OCI-LY3 (cell line): ENCODE results near the gene UNKL.

Experiments used
- EZH2phosphoT487 ChIP-seq: fragments of 200-600 bp; shearing (Covaris generic); IDR thresholded peaks from 2 replicates; pipeline ENCODE4 v1.6.1; 2018; ENCODE audit warnings: antibody characterized with exemption, mixed run types, low read depth
- TF ChIP-seq, protein P1 (sequence below): fragments of 200-600, 300-600 bp; sonication (generic); IDR thresholded peaks from 2 replicates; pipeline ENCODE4 v1.5.1; 2014; ENCODE audit warnings: antibody characterized with exemption, low read length, low read depth

DNA sequence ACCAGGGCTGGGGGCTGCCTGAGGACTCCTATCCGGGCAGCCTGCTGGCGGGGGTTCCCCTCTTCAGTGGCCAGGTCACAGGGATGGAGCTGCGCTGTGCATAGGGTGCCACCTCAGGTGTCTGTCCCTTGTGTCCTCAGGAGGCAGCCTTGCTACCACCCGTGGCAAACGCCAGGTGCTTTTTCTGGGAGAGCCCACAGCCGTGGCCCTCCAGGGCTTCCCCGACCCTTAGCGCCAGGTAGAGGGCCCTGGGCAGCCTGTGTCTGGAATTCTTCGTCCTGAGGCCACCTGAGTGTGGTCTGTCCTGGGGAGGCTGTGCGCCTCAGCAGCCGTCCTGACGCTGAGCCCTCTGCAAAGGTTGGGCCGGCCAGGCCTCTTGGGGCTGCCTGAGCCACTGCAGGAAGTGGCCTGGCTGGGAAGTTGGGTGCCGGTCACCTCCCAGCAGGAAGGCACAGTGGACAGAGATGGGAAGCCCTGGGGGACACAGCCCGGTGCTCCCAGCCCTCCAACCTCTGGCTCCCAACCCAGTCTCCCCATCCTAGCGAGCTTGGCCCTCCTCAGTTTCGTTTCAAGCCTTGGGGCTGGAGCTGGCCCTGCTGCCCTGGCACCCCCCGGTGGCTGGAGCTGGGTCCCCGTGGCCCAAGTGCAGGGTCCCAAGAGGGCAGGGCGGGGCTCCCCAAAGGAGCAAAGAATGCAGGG, 88.7 kb downstream of the UNKL start:
- TF ChIP-seq, protein P1, sequence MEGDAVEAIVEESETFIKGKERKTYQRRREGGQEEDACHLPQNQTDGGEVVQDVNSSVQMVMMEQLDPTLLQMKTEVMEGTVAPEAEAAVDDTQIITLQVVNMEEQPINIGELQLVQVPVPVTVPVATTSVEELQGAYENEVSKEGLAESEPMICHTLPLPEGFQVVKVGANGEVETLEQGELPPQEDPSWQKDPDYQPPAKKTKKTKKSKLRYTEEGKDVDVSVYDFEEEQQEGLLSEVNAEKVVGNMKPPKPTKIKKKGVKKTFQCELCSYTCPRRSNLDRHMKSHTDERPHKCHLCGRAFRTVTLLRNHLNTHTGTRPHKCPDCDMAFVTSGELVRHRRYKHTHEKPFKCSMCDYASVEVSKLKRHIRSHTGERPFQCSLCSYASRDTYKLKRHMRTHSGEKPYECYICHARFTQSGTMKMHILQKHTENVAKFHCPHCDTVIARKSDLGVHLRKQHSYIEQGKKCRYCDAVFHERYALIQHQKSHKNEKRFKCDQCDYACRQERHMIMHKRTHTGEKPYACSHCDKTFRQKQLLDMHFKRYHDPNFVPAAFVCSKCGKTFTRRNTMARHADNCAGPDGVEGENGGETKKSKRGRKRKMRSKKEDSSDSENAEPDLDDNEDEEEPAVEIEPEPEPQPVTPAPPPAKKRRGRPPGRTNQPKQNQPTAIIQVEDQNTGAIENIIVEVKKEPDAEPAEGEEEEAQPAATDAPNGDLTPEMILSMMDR, result no peak
- TF ChIP-seq EZH2phosphoT487, result no peak
